Hepatocyte (in vitro differentiated cells): ENCODE results near the gene DOHH. TPM values are rescaled to one million over a fixed set of nuclear protein-coding genes. Genes with fewer than 3 reads are reported as not detected.

Source experiments
- DNase-seq: peaks from one replicate; pipeline ENCODE4 v3.0.0-alpha.2; 2016; ENCODE audit warnings: low spot score
- H2AFZ ChIP-seq: fragments of 200-600 bp; sonication (generic); 2 replicates; pipeline ENCODE4 v1.6.0; 2016; ENCODE audit warnings: antibody characterized with exemption, mild to moderate bottlenecking
- H3K27ac ChIP-seq: fragments of 200-600 bp; sonication (generic); 2 replicates; pipeline ENCODE4 v1.5.1; 2016; ENCODE audit warnings: mild to moderate bottlenecking
- H3K27me3 ChIP-seq: fragments of 200-600 bp; sonication (generic); 2 replicates; pipeline ENCODE4 v1.6.1; 2016
- H3K36me3 ChIP-seq: fragments of 200-600 bp; sonication (generic); replicated peaks from 2 replicates; pipeline ENCODE4 v1.5.1; 2016; ENCODE audit warnings: low read depth; ENCODE audit not compliant: insufficient read depth
- H3K4me1 ChIP-seq: fragments of 200-600 bp; sonication (generic); 2 replicates; pipeline ENCODE4 v1.5.1; 2016; ENCODE audit warnings: mild to moderate bottlenecking, moderate library complexity; ENCODE audit not compliant: insufficient read depth
- H3K4me2 ChIP-seq: fragments of 200-600 bp; sonication (generic); 2 replicates; pipeline ENCODE4 v1.6.0; 2016
- H3K4me3 ChIP-seq: fragments of 200-600 bp; sonication (generic); 2 replicates; pipeline ENCODE4 v1.5.1; 2016; ENCODE audit warnings: mild to moderate bottlenecking
- H3K79me2 ChIP-seq: fragments of 200-600 bp; sonication (generic); 2 replicates; pipeline ENCODE4 v1.6.0; 2017; ENCODE audit warnings: mild to moderate bottlenecking
- H3K9me2 ChIP-seq: fragments of 200-600 bp; sonication (generic); replicated peaks from 2 replicates; pipeline ENCODE4 v1.6.0; 2017; ENCODE audit warnings: mild to moderate bottlenecking; ENCODE audit not compliant: insufficient read depth
- H3K9me3 ChIP-seq: fragments of 200-600 bp; sonication (generic); 2 replicates; pipeline ENCODE4 v1.5.1; 2016; ENCODE audit warnings: low read depth, mild to moderate bottlenecking
- H4K20me1 ChIP-seq: fragments of 200-600 bp; sonication (generic); 2 replicates; pipeline ENCODE4 v1.6.0; 2016; ENCODE audit warnings: mild to moderate bottlenecking; ENCODE audit not compliant: insufficient read depth, poor library complexity, severe bottlenecking
- EZH2 ChIP-seq: fragments of 200-600 bp; sonication (generic); IDR thresholded peaks from 2 replicates; pipeline ENCODE4 v1.6.1; 2016; ENCODE audit warnings: antibody characterized with exemption, mild to moderate bottlenecking, borderline replicate concordance
- EZH2phosphoT487 ChIP-seq: fragments of 200-600 bp; sonication (generic); IDR thresholded peaks from one replicate; pipeline ENCODE4 v1.6.1; 2018; ENCODE audit warnings: antibody characterized with exemption, mild to moderate bottlenecking, low read depth, moderate library complexity; ENCODE audit not compliant: unreplicated experiment, severe bottlenecking
- WGBS: methylation state at CpG from one replicate; pipeline ENCODE4 v1.1.6; 2016; ENCODE audit warnings: low lambda C conversion rate; ENCODE audit errors: missing lambda C conversion rate; 5-methylcytosine and 5-hydroxymethylcytosine counted together
- polyA plus RNA-seq: library from polyadenylated mRNA; unstranded; fragments of >200 nt; fragmentation: Nextera tagmentation; extraction: Ambion mirVana; gene quantifications from 2 replicates; pipeline ENCODE4 v1.2.1, GENCODE V29; 2016
- total RNA-seq: library from RNA; depleted of rRNA; stranded (reverse); fragments of >200 nt; gene quantifications from 2 replicates; pipeline ENCODE4 v1.2.3, GENCODE V29; 2014
- TF ChIP-seq, protein P1 (sequence below): fragments of 200-600 bp; sonication (generic); IDR thresholded peaks from 2 replicates; pipeline ENCODE4 v1.5.1; 2016; ENCODE audit warnings: antibody characterized with exemption, mild to moderate bottlenecking; ENCODE audit not compliant: poor library complexity

DOHH gene
- total and polyA plus RNA-seq, 2 experiments from 2014 or later, result 14.9 to 17.6 TPM

DNA sequence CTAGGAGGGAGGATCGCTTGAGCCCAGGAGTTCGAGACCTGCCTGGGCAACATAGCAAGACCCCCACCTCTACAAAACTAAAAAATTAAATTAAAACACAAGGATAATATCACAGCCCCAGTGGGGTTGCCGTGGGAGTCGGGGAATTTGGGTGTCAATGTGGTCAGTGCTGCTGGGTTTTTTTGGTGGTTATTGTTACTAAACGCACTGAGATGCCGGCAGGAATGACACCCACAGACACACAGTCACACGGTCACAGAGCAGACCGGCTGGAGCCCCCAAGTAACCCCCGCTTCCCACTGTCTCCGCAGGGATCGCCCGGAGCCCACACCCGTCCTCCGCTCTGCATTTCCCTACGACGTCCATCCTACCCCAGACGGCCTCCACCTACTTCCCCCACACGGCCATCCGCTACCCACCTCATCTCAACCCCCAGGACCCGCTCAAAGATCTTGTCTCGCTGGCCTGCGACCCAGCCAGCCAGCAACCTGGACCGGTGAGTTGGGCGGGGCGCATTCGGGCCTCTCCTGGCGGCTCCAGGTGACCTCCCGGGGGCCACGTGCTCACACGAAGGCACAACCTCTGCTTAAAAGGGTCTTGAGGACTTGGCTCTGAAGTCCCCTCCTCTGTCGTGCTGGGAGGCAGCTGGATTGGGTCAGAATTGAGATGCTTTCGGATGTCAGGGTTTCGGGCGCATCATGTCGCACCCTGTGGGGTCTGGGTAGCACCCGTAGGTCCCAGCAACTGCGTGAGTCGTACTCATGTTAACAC, 48.1 kb downstream of the DOHH start:
- H3K27ac ChIP-seq, result no peak overlapping the region
- 94% methylated on average over 34 of the region's 38 CpGs for WGBS
- TF ChIP-seq EZH2phosphoT487, result no peak
- TF ChIP-seq EZH2, result no peak
- TF ChIP-seq, protein P1, sequence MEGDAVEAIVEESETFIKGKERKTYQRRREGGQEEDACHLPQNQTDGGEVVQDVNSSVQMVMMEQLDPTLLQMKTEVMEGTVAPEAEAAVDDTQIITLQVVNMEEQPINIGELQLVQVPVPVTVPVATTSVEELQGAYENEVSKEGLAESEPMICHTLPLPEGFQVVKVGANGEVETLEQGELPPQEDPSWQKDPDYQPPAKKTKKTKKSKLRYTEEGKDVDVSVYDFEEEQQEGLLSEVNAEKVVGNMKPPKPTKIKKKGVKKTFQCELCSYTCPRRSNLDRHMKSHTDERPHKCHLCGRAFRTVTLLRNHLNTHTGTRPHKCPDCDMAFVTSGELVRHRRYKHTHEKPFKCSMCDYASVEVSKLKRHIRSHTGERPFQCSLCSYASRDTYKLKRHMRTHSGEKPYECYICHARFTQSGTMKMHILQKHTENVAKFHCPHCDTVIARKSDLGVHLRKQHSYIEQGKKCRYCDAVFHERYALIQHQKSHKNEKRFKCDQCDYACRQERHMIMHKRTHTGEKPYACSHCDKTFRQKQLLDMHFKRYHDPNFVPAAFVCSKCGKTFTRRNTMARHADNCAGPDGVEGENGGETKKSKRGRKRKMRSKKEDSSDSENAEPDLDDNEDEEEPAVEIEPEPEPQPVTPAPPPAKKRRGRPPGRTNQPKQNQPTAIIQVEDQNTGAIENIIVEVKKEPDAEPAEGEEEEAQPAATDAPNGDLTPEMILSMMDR, result no peak
- no peak overlapping the region for H3K4me2 ChIP-seq
- no peak for DNase-seq
- H3K36me3 ChIP-seq, result no peaks in the 10 kb centered on the region
- H4K20me1 ChIP-seq, result no peaks in the 10 kb centered on the region
- H3K4me3 ChIP-seq, result no peak overlapping the region
- peaks cover 7% of the 10 kb centered on the region for H3K4me1 ChIP-seq
- H3K9me3 ChIP-seq, result no peaks in the 10 kb centered on the region
- H3K27me3 ChIP-seq, result no peaks in the 10 kb centered on the region
- no peaks in the 10 kb centered on the region for H3K79me2 ChIP-seq
- no peak overlapping the region for H2AFZ ChIP-seq
- no peaks in the 10 kb centered on the region for H3K9me2 ChIP-seq

- Histone ChIP-seq H2AFZ (no peak overlapping the region), H3K4me1 (peaks cover 4% of the 10 kb centered on the region), H3K9me3 (no peaks in the 10 kb centered on the region), H3K4me2 (no peak overlapping the region), H3K79me2 (no peaks in the 10 kb centered on the region), H3K36me3 (no peaks in the 10 kb centered on the region), H3K27ac (peak overlapping the region; percentile 87), H4K20me1 (no peaks in the 10 kb centered on the region), H3K4me3 (no peak overlapping the region), H3K9me2 (no peaks in the 10 kb centered on the region), H3K27me3 (no peaks in the 10 kb centered on the region)
- 84% methylated on average over 10 of the region's 10 CpGs for WGBS
- no peak for DNase-seq
- TF ChIP-seq, protein P1, result no peak
- TF ChIP-seq EZH2 (no peak), EZH2phosphoT487 (no peak)
Observed at GRCh38 chr19:3451451-3451866, 49.0 kb downstream of the DOHH start.

DNA sequence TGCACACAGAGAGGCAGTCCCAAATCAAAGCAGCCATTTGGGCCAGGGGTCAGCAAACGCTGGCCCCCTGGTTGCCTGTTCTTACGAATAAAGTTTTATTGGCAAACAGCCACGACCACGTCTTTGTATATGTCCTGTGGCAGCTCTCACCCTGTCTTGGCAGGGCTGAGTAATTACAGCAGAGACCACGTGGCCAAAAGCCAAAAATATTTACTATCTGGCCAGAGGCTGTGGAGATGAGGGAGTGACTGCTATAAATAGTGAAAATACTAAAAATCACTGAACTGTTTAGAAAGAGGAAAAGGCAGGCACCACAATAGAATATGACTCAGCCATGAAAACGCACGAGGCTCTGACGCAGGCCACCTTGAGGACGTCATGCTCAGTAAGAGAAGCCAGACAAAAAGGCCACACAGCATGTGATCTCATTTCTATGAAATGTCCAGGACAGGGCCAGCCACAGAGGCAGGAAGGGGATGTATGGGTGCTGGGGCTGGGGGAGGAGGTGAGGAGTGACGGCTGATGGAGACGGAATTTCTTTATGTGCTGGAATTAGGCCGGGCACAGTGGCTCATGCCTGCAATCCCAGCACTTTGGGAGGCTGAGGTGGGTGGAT, 49.6 kb downstream of the DOHH start:
- no peaks in the 10 kb centered on the region for H3K27me3 ChIP-seq
- peak; percentile 73 for DNase-seq
- TF ChIP-seq EZH2 (no peak), EZH2phosphoT487 (no peak)
- TF ChIP-seq, protein P1, result no peak
- H3K27ac ChIP-seq, result peak overlapping the region; percentile 87
- no peaks in the 10 kb centered on the region for H3K36me3 ChIP-seq
- H3K4me1 ChIP-seq, result peaks cover 4% of the 10 kb centered on the region
- 55% methylated on average over 12 of the region's 12 CpGs for WGBS
- H3K79me2 ChIP-seq, result no peaks in the 10 kb centered on the region
- H3K9me3 ChIP-seq, result no peaks in the 10 kb centered on the region
- no peak overlapping the region for H2AFZ ChIP-seq
- H3K4me2 ChIP-seq, result no peak overlapping the region
- no peak overlapping the region for H3K4me3 ChIP-seq
- H4K20me1 ChIP-seq, result no peaks in the 10 kb centered on the region
- H3K9me2 ChIP-seq, result no peaks in the 10 kb centered on the region
